HepG2 (cell line): ENCODE measurements around the gene ACP2. TPM values are rescaled to one million over a fixed set of nuclear protein-coding genes. Genes with fewer than 3 reads are reported as not detected.
A peak's percentile ranks its signal among the peaks of the same experiment; 100 is the strongest.

Source experiments
- ATAC-seq: fragments of 200-7000 bp; cut with Tn5 transposase; 3 replicates; pipeline ENCODE4 v1.9.1; 2020; ENCODE audit warnings: mild to moderate bottlenecking, moderate library complexity
- BruUV-seq: library from RNA; stranded (reverse); fragments of 400-500 nt; replicated peaks from 2 replicates; lab custom pipeline; 2021; lab: Mats Ljungman, UMichigan
- CTCF ChIA-PET: fragments of 300-600 bp; formaldehyde crosslinking; extraction: SDS; loops from one replicate; lab custom pipeline; 2021; ENCODE audit warnings: low total read pairs, inconsistent platforms, low intra/inter-chr PET ratio; lab: Yijun Ruan, JAX
- POLR2A ChIA-PET: fragments of 350-600 bp; sonication (Branson Sonifier 250); formaldehyde crosslinking; loops from one replicate; lab custom pipeline; 2020; ENCODE audit warnings: antibody characterized with exemption, inconsistent platforms; lab: Yijun Ruan, JAX
- DNase-seq: peaks from one replicate; pipeline ENCODE4 v3.0.0-alpha.2; 2015; ENCODE audit warnings: low spot score
- FAIRE-seq: peaks from 3 replicates; lab custom pipeline; 2011; peaks lifted over from hg19 to GRCh38; lab: Jason Lieb, UNC
- H2AFZ ChIP-seq: one replicate; pipeline ENCODE4 v1.6.1; 2011; ENCODE audit warnings: low read length, inconsistent platforms
- H3K27ac ChIP-seq: fragments of 300-600 bp; 3 replicates; pipeline ENCODE4 v1.8.0; 2011; ENCODE audit warnings: mixed run types, mild to moderate bottlenecking, mixed read lengths, low read length, inconsistent platforms; ENCODE audit not compliant: insufficient read depth; ENCODE audit errors: extremely low read length
- H3K27me3 ChIP-seq, 2 experiments: fragments of 200-600 bp in 1 of 2; 2 replicates in 1 of 2; 3 replicates in 1 of 2; pipeline versions ENCODE4 v1.6.0 to v1.8.0; 2011; ENCODE audit warnings: low read length in 2 of 2, mild to moderate bottlenecking in 2 of 2, moderate library complexity in 2 of 2, inconsistent platforms in 1 of 2; ENCODE audit not compliant: insufficient read depth in 2 of 2, control insufficient read depth in 1 of 2
- H3K36me3 ChIP-seq, 2 experiments: fragments of 200-600 bp in 1 of 2; replicated peaks in 1 of 2; 2 replicates in 1 of 2; 3 replicates in 1 of 2; pipeline versions ENCODE4 v1.5.1 to v1.8.0; 2011; ENCODE audit warnings: low read length in 2 of 2, inconsistent platforms in 1 of 2; ENCODE audit not compliant: insufficient read depth in 2 of 2, control insufficient read depth in 1 of 2
- H3K4me1 ChIP-seq: 2 replicates; pipeline ENCODE4 v1.5.1; 2012; ENCODE audit warnings: low read length, inconsistent platforms; ENCODE audit not compliant: insufficient read depth
- H3K4me2 ChIP-seq: 2 replicates; pipeline ENCODE4 v1.6.0; 2011; ENCODE audit warnings: low read depth, low read length, inconsistent platforms
- H3K4me3 ChIP-seq, 3 experiments: fragments of 200-600 bp in 1 of 3; sonication (generic), shearing (Covaris generic) in 1 of 3; replicated peaks in 1 of 3; 2 replicates each; pipeline ENCODE4 v1.5.1; 2011 to 2016; ENCODE audit warnings: low read length in 3 of 3, inconsistent platforms in 2 of 3, low read depth in 2 of 3, mild to moderate bottlenecking in 2 of 3, control low read depth in 1 of 3, mixed read lengths in 1 of 3; ENCODE audit not compliant: insufficient read depth in 1 of 3
- H3K79me2 ChIP-seq: one replicate; pipeline ENCODE4 v1.6.1; 2011; ENCODE audit warnings: low read length, inconsistent platforms; ENCODE audit not compliant: insufficient read depth
- H3K9ac ChIP-seq: 2 replicates; pipeline ENCODE4 v1.6.0; 2011; ENCODE audit warnings: mild to moderate bottlenecking, low read depth, low read length, inconsistent platforms; ENCODE audit not compliant: insufficient read depth
- H3K9me3 ChIP-seq: 2 replicates; pipeline ENCODE4 v1.5.1; 2012; ENCODE audit warnings: mild to moderate bottlenecking, low read length
- H4K20me1 ChIP-seq: 2 replicates; pipeline ENCODE4 v1.6.0; 2011; ENCODE audit warnings: inconsistent platforms, mild to moderate bottlenecking, low read length, moderate library complexity; ENCODE audit not compliant: insufficient read depth
- ARNT ChIP-seq: fragments of 450-650 bp; IDR thresholded peaks from 2 replicates; pipeline ENCODE4 v1.6.1; 2017
- NFKB2 ChIP-seq: sonication (generic); formaldehyde crosslinking; IDR thresholded peaks from 2 replicates; pipeline ENCODE4 v1.4.0; 2020; ENCODE audit warnings: missing genetic modification reagents, borderline replicate concordance
- PRDM15 ChIP-seq: sonication (generic); formaldehyde crosslinking; IDR thresholded peaks from 2 replicates; pipeline ENCODE4 v1.4.0; 2020; ENCODE audit warnings: missing genetic modification reagents
- STAG1 ChIP-seq: sonication (generic); formaldehyde crosslinking; IDR thresholded peaks from 2 replicates; pipeline ENCODE4 v1.4.0; 2020; ENCODE audit warnings: missing genetic modification reagents
- THAP11 ChIP-seq: IDR thresholded peaks from 2 replicates; pipeline ENCODE4 v1.6.1; 2016; ENCODE audit warnings: missing biosample characterization, missing genetic modification reagents
- ZFY ChIP-seq: sonication (generic); formaldehyde crosslinking; IDR thresholded peaks from 2 replicates; pipeline ENCODE4 v1.4.0; 2020; ENCODE audit warnings: missing genetic modification reagents
- ZNF235 ChIP-seq: sonication (generic); formaldehyde crosslinking; IDR thresholded peaks from 2 replicates; pipeline ENCODE4 v1.8.1; 2023; ENCODE audit warnings: mild to moderate bottlenecking, missing genetic modification reagents, borderline replicate concordance
- ZNF674 ChIP-seq: sonication (generic); formaldehyde crosslinking; IDR thresholded peaks from 2 replicates; pipeline ENCODE4 v1.5.0; 2020; ENCODE audit warnings: low read depth, mild to moderate bottlenecking, missing genetic modification reagents
- WGBS: methylation state at CpG from one replicate; pipeline ENCODE4 v1.1.6; 2017; ENCODE audit warnings: low lambda C conversion rate; 5-methylcytosine and 5-hydroxymethylcytosine counted together
- in situ Hi-C: cut with HindIII; loops from 2 replicates; pipeline ENCODE4 v1.10.0; 2017; ENCODE audit warnings: low pct_unique_long_range_greater_than_20kb; ENCODE audit not compliant: extremely low pct_ligation_motif_present
- intact Hi-C: fragments of 100-400 bp; cut with micrococcal nuclease; formaldehyde crosslinking; loops from one replicate; pipeline ENCODE4 v1.10.0; 2022; ENCODE audit not compliant: unreplicated experiment
- polyA plus RNA-seq, 8 experiments: library from polyadenylated mRNA; depleted of rRNA in 3 of 8; stranded (reverse) in 7 of 8; unstranded in 1 of 8; fragments of >200 nt; fragmentation: Illumina TruSeq in 4 of 8; extraction: Trizol in 4 of 8; gene quantifications; 2 replicates each; pipeline versions ENCODE4 v1.2.1 to v1.2.3, GENCODE V29; 2011 to 2016; ENCODE audit warnings: low read depth in 4 of 8, missing spikeins in 1 of 8, mixed read lengths in 1 of 8; ENCODE audit not compliant: insufficient read depth in 1 of 8
- total RNA-seq, 5 experiments: library from RNA; depleted of rRNA; stranded (reverse); fragments of >200 nt; fragmentation: Illumina TruSeq; extraction: Trizol; gene quantifications; 2 replicates each; pipeline ENCODE4 v1.2.3, GENCODE V29; 2016; ENCODE audit warnings: low read depth in 1 of 5
- TF ChIP-seq, protein P1 (sequence below): sonication (generic); formaldehyde crosslinking; IDR thresholded peaks from 2 replicates; pipeline ENCODE4 v1.4.0; 2020; ENCODE audit warnings: missing genetic modification reagents

The ACP2 gene
- total and polyA plus RNA-seq, 2 of the 13 experiments (the other 11 are each of a cell fraction or from before 2014, with no cell fraction given) = 17.7 to 20.2 TPM

DNA sequence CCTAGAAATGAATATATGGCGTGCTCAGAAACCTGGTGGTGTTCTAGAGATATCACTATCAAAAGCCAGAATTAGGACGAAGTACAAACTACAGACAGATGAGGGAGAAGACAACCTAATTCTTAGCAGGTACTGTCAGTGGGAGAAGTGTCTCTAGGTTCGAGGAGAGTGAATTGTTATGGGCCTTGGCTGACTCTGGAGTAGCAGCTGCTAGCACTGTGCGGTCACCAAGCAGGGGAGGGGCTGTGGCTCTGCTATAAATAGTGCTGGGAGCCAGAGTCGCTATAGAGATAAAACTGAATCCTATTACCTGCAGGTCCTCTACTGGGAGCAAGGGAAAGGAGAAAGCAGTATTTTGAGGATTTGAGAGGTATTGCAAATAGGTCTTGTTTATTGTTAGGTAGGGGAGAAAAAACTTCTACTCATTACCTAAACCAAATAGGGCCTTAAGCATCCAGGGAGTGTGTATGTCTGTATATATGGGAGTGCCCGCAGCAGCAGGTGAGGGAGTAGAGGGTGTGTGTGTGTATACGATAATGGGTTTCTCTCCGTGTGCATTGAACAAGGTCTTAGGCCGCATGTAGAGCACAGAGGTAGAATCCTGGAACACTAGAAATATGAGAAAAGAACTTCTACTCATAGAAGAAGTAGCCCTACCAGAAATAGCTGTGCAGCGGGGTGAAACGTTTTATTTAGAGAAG lies 23.5 kb upstream of the ACP2 start:
- WGBS = 84% methylated on average over 11 of the region's 11 CpGs
- Histone ChIP-seq H3K9ac (no peak overlapping the region), H3K79me2 (peaks cover 44% of the 10 kb centered on the region), H3K36me3 (peaks cover 15 to 34% of the 10 kb centered on the region in 2 experiments), H3K9me3 (no peaks in the 10 kb centered on the region), H3K27me3 (no peaks in the 10 kb centered on the region), H3K27ac (no peak overlapping the region), H2AFZ (no peak overlapping the region), H4K20me1 (peaks cover 23% of the 10 kb centered on the region; the same call in 1 of the 2 replicates), H3K4me3 (peak overlapping the region in 1 of 3 experiments; percentile 4; a peak in 1 of 6 replicates), H3K4me1 (peaks cover 43% of the 10 kb centered on the region), H3K4me2 (peak overlapping the region; percentile 95)
- in situ Hi-C loops = no loop called here
- BruUV-seq = no TSS peak
- FAIRE-seq (no peak), ATAC-seq (no peak), DNase-seq (no peak)
- intact Hi-C loops = no loop called here
- TF ChIP-seq ZNF235 (CRISPR knock-in tag) (no peak), THAP11 (no peak), NFKB2 (CRISPR knock-in tag) (no peak)
- CTCF ChIA-PET = no interaction called here
- POLR2A ChIA-PET = interaction anchor here (0.7 to 2.4 kb wide), 8 partner anchors 8 to 100 kb away, joined by 3 to 12 read pairs (median 6); partner anchors contain the start of genes ACP2, DDB2 and NR1H3

GRCh38 chr11:47271328-47271727 lies 22.7 kb upstream of the ACP2 start:
- H3K36me3 ChIP-seq = peaks cover 10 to 26% of the 10 kb centered on the region in 2 experiments
- H3K9ac ChIP-seq = peak overlapping the region; percentile 48
- ATAC-seq = no peak
- BruUV-seq = TSS peak; percentile 50
- peaks cover 23% of the 10 kb centered on the region; the same call in 1 of the 2 replicates for H4K20me1 ChIP-seq
- no peaks in the 10 kb centered on the region for H3K27me3 ChIP-seq
- peak overlapping the region; percentile 95 for H3K4me2 ChIP-seq
- 12% methylated on average over 4 of the region's 4 CpGs for WGBS
- H3K4me3 ChIP-seq = peak overlapping the region; percentile 70 to 92 (median 82); a peak in 5 of 6 replicates
- H2AFZ ChIP-seq = no peak overlapping the region
- peaks cover 43% of the 10 kb centered on the region for H3K4me1 ChIP-seq
- intact Hi-C loops (no loop called here), in situ Hi-C loops (no loop called here)
- POLR2A ChIA-PET = interaction anchor here (0.7 to 2.4 kb wide), 10 partner anchors 9 to 354 kb away, joined by 3 to 12 read pairs (median 5); partner anchors contain the start of genes ACP2, DDB2 and NR1H3
- CTCF ChIA-PET = no interaction called here
- no peak for FAIRE-seq
- peaks cover 40% of the 10 kb centered on the region for H3K79me2 ChIP-seq
- H3K9me3 ChIP-seq = no peaks in the 10 kb centered on the region
- H3K27ac ChIP-seq = no peak overlapping the region
- DNase-seq = no peak
- TF ChIP-seq PRDM15 = peak; percentile 32; the same call in 1 of the 2 replicates
- no peak for TF ChIP-seq ZNF674 (CRISPR knock-in tag)
- TF ChIP-seq ZFY (CRISPR knock-in tag) = 0 out of 2 replicates have a peak, but pooled peaks have one; percentile 13
- TF ChIP-seq ARNT = no peak
- no peak for TF ChIP-seq STAG1 (CRISPR knock-in tag)
- TF ChIP-seq, protein P1, sequence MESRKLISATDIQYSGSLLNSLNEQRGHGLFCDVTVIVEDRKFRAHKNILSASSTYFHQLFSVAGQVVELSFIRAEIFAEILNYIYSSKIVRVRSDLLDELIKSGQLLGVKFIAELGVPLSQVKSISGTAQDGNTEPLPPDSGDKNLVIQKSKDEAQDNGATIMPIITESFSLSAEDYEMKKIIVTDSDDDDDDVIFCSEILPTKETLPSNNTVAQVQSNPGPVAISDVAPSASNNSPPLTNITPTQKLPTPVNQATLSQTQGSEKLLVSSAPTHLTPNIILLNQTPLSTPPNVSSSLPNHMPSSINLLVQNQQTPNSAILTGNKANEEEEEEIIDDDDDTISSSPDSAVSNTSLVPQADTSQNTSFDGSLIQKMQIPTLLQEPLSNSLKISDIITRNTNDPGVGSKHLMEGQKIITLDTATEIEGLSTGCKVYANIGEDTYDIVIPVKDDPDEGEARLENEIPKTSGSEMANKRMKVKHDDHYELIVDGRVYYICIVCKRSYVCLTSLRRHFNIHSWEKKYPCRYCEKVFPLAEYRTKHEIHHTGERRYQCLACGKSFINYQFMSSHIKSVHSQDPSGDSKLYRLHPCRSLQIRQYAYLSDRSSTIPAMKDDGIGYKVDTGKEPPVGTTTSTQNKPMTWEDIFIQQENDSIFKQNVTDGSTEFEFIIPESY (CRISPR knock-in tag) = no peak
